Liver (tissue), 9 donors: ENCODE data around the gene SCAMP4. TPM values are rescaled to one million over a fixed set of nuclear protein-coding genes. Genes with fewer than 3 reads are reported as not detected.

Experiments used
- DNase-seq: peaks from one replicate; pipeline ENCODE4 v3.0.0-alpha.2; 2017; ENCODE audit warnings: low spot score
- H3K27ac ChIP-seq, 2 donors: one replicate each; pipeline ENCODE4 v1.7.0; 2013; ENCODE audit warnings: inconsistent platforms in 2 of 2, low read length in 2 of 2, control low read depth in 1 of 2, low read depth in 1 of 2, mild to moderate bottlenecking in 1 of 2
- H3K27me3 ChIP-seq, 4 donors: one replicate each; pipeline versions ENCODE4 v1.6.1 to v1.7.0; 2013; ENCODE audit warnings: low read length in 3 of 4, inconsistent platforms in 1 of 4, mild to moderate bottlenecking in 1 of 4, moderate library complexity in 1 of 4; ENCODE audit not compliant: control insufficient read depth in 4 of 4, insufficient read depth in 4 of 4
- H3K36me3 ChIP-seq, 4 donors: one replicate each; pipeline versions ENCODE4 v1.6.1 to v1.7.0; 2013; ENCODE audit warnings: low read length in 3 of 4, mild to moderate bottlenecking in 3 of 4, low read depth in 1 of 4, moderate library complexity in 1 of 4; ENCODE audit not compliant: control insufficient read depth in 4 of 4, insufficient read depth in 3 of 4
- H3K4me1 ChIP-seq, 4 donors: one replicate each; pipeline versions ENCODE4 v1.6.1 to v1.7.0; 2013; ENCODE audit warnings: low read length in 3 of 4, mild to moderate bottlenecking in 3 of 4, moderate library complexity in 1 of 4; ENCODE audit not compliant: control insufficient read depth in 4 of 4, insufficient read depth in 4 of 4
- H3K4me3 ChIP-seq, 3 donors: one replicate each; pipeline versions ENCODE4 v1.6.1 to v1.7.0; 2013; ENCODE audit warnings: low read length in 3 of 3, control low read depth in 1 of 3, low read depth in 1 of 3, mild to moderate bottlenecking in 1 of 3
- H3K9ac ChIP-seq, 2 donors: one replicate each; pipeline ENCODE4 v1.7.0; 2013; ENCODE audit warnings: low read length in 2 of 2, mild to moderate bottlenecking in 2 of 2, moderate library complexity in 2 of 2, control low read depth in 1 of 2, low read depth in 1 of 2
- H3K9me3 ChIP-seq, 4 donors: one replicate each; pipeline versions ENCODE4 v1.6.1 to v1.7.0; 2013; ENCODE audit warnings: low read length in 3 of 4; ENCODE audit not compliant: control insufficient read depth in 4 of 4
- EGR1 ChIP-seq, 2 donors: IDR thresholded peaks; 2 replicates each; pipeline ENCODE4 v1.6.1; 2016 to 2018; ENCODE audit warnings: antibody characterized with exemption in 2 of 2, low read depth in 2 of 2
- FOXA1 ChIP-seq: IDR thresholded peaks from 2 replicates; pipeline ENCODE4 v1.6.1; 2016; ENCODE audit warnings: antibody characterized with exemption
- FOXA2 ChIP-seq: IDR thresholded peaks from 2 replicates; pipeline ENCODE4 v1.6.1; 2016; ENCODE audit warnings: antibody characterized with exemption
- GABPA ChIP-seq, 2 donors: IDR thresholded peaks in 1 of 2; conservative IDR thresholded peaks in 1 of 2; 2 replicates each; pipeline ENCODE4 v1.6.1; 2016; ENCODE audit warnings: antibody characterized with exemption in 2 of 2, mild to moderate bottlenecking in 1 of 2, moderate library complexity in 1 of 2
- HNF4A ChIP-seq, 2 donors: conservative IDR thresholded peaks; 2 replicates each; pipeline ENCODE4 v1.6.1; 2016; ENCODE audit warnings: antibody characterized with exemption in 2 of 2, mild to moderate bottlenecking in 2 of 2
- HNF4G ChIP-seq: IDR thresholded peaks from 2 replicates; pipeline ENCODE4 v1.6.1; 2016; ENCODE audit warnings: antibody characterized with exemption
- JUND ChIP-seq, 2 donors: IDR thresholded peaks; 2 replicates each; pipeline ENCODE4 v1.6.1; 2016; ENCODE audit warnings: antibody characterized with exemption in 2 of 2
- NR2F2 ChIP-seq: IDR thresholded peaks from 2 replicates; pipeline ENCODE4 v1.6.1; 2016; ENCODE audit warnings: antibody characterized with exemption
- RAD21 ChIP-seq, 2 donors: IDR thresholded peaks; 2 replicates each; pipeline ENCODE4 v1.6.1; 2016; ENCODE audit warnings: antibody characterized with exemption in 2 of 2, mild to moderate bottlenecking in 2 of 2
- RXRA ChIP-seq, 2 donors: IDR thresholded peaks; 2 replicates each; pipeline ENCODE4 v1.6.1; 2017 to 2018; ENCODE audit warnings: antibody characterized with exemption in 2 of 2, mild to moderate bottlenecking in 1 of 2
- SP1 ChIP-seq: IDR thresholded peaks from 2 replicates; pipeline ENCODE4 v1.6.1; 2018; ENCODE audit warnings: antibody characterized with exemption, mild to moderate bottlenecking
- TAF1 ChIP-seq: conservative IDR thresholded peaks from 2 replicates; pipeline ENCODE4 v1.6.1; 2016; ENCODE audit warnings: antibody characterized with exemption, mild to moderate bottlenecking
- YY1 ChIP-seq: IDR thresholded peaks from 2 replicates; pipeline ENCODE4 v1.6.1; 2016; ENCODE audit warnings: antibody characterized with exemption, mild to moderate bottlenecking
- WGBS: extraction: QIAGEN DNeasy Blood & Tissue Kit; methylation state at CpG from one replicate; pipeline ENCODE4 v1.1.7; 2013; 5-methylcytosine and 5-hydroxymethylcytosine counted together
- polyA plus RNA-seq, 2 donors: library from polyadenylated mRNA; stranded (reverse) in 1 of 2; unstranded in 1 of 2; fragments of 200-250 nt in 1 of 2; fragments of >200 nt in 1 of 2; fragmentation: Nextera tagmentation in 1 of 2; extraction: Ambion mirVana in 1 of 2; gene quantifications; one replicate each; pipeline versions ENCODE4 v1.2.1 to v1.2.3, GENCODE V29; 2013 to 2015
- total RNA-seq, 2 donors: library from RNA; depleted of rRNA; stranded (reverse); fragments of >200 nt; gene quantifications; one replicate each; pipeline ENCODE4 v1.2.3, GENCODE V29; 2014
- TF ChIP-seq, protein P1 (sequence below): IDR thresholded peaks from 2 replicates; pipeline ENCODE4 v1.6.1; 2016; ENCODE audit warnings: antibody characterized with exemption
- TF ChIP-seq, protein P2 (sequence below): IDR thresholded peaks from 2 replicates; pipeline ENCODE4 v1.6.1; 2016; ENCODE audit warnings: antibody characterized with exemption
- TF ChIP-seq, protein P3 (sequence below): IDR thresholded peaks from 2 replicates; pipeline ENCODE4 v1.6.1; 2016; ENCODE audit warnings: antibody characterized with exemption
- TF ChIP-seq, protein P4 (sequence below): IDR thresholded peaks from 2 replicates; pipeline ENCODE4 v1.6.1; 2016; ENCODE audit warnings: antibody characterized with exemption, mild to moderate bottlenecking
- TF ChIP-seq, protein P5 (sequence below): fragments of 150-350 bp; IDR thresholded peaks from 2 replicates; pipeline ENCODE4 v1.5.1; 2017; ENCODE audit warnings: improper control_type of control experiment, low read depth, low read length; ENCODE audit not compliant: missing input control
- donor health status: healthy.
- donor health status: healthy.
- donor health status: healthy.
- donor health status: healthy.
- donor health status: healthy.

The SCAMP4 gene
- total and polyA plus RNA-seq, 4 donors = 13.0 to 22.1 (median 16.6) TPM

DNA sequence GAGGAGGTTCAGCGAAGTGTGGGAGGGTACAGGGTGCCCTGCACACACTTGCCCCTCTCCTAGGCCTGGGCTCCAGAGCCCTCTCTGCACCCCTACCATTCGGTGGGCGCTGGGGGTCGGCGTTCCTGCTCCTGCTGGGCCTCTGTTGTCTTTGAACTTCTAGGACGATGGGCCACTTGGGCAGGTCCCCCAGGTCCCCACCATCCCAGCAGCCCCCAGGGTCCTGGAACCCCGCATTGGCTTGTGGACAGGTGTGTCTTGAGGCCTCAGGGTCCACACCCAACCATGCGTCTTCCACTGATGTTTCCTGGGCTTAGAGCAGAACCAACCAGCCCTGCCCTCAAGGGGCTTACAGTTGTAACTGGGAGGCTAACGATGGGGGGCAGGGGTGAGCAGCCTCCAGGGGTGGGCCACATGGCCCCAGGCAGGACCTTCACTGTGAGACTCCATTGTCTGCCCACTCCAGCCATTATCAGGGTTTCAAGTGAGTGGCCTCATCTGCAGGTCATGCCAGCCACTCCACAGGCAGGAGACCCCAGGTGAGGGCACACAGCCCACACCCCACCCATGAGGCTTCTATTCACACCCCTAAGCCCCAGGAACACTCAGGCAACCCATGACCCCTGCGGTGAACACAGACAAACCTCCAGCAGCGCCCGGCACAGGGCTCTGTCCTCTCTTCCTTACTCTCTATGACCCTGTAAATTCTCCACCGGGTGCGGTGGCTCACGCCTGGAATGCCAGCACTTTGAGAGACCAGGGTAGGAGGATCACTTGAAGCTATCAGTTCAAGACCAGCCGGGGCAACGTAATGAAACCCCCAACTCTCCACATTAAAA, 39.8 kb upstream of the SCAMP4 start:
- TF ChIP-seq, protein P1, sequence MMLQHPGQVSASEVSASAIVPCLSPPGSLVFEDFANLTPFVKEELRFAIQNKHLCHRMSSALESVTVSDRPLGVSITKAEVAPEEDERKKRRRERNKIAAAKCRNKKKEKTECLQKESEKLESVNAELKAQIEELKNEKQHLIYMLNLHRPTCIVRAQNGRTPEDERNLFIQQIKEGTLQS = no peak
- TF ChIP-seq RXRA (IDR thresholded peaks at IDR 0.05) = no peak
- TF ChIP-seq RAD21 (IDR thresholded peaks at IDR 0.05) = no peak
- TF ChIP-seq GABPA (IDR thresholded peaks at IDR 0.05 in 1 of 2, conservative IDR thresholded peaks at IDR 0.05 in 1 of 2) = no peak
- no peak for TF ChIP-seq FOXA2
- TF ChIP-seq YY1 = no peak
- no peak for TF ChIP-seq FOXA1
- TF ChIP-seq, protein P2, sequence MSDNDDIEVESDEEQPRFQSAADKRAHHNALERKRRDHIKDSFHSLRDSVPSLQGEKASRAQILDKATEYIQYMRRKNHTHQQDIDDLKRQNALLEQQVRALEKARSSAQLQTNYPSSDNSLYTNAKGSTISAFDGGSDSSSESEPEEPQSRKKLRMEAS = no peak
- TF ChIP-seq JUND (IDR thresholded peaks at IDR 0.05) = no peak
- TF ChIP-seq, protein P3, sequence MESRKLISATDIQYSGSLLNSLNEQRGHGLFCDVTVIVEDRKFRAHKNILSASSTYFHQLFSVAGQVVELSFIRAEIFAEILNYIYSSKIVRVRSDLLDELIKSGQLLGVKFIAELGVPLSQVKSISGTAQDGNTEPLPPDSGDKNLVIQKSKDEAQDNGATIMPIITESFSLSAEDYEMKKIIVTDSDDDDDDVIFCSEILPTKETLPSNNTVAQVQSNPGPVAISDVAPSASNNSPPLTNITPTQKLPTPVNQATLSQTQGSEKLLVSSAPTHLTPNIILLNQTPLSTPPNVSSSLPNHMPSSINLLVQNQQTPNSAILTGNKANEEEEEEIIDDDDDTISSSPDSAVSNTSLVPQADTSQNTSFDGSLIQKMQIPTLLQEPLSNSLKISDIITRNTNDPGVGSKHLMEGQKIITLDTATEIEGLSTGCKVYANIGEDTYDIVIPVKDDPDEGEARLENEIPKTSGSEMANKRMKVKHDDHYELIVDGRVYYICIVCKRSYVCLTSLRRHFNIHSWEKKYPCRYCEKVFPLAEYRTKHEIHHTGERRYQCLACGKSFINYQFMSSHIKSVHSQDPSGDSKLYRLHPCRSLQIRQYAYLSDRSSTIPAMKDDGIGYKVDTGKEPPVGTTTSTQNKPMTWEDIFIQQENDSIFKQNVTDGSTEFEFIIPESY = no peak
- TF ChIP-seq HNF4A (conservative IDR thresholded peaks at IDR 0.05) = no peak
- no peak for TF ChIP-seq HNF4G
- no peak for TF ChIP-seq SP1
- TF ChIP-seq EGR1 (IDR thresholded peaks at IDR 0.05; ENCODE audit: low read depth in 2 of 2) = no peak
- TF ChIP-seq, protein P4, sequence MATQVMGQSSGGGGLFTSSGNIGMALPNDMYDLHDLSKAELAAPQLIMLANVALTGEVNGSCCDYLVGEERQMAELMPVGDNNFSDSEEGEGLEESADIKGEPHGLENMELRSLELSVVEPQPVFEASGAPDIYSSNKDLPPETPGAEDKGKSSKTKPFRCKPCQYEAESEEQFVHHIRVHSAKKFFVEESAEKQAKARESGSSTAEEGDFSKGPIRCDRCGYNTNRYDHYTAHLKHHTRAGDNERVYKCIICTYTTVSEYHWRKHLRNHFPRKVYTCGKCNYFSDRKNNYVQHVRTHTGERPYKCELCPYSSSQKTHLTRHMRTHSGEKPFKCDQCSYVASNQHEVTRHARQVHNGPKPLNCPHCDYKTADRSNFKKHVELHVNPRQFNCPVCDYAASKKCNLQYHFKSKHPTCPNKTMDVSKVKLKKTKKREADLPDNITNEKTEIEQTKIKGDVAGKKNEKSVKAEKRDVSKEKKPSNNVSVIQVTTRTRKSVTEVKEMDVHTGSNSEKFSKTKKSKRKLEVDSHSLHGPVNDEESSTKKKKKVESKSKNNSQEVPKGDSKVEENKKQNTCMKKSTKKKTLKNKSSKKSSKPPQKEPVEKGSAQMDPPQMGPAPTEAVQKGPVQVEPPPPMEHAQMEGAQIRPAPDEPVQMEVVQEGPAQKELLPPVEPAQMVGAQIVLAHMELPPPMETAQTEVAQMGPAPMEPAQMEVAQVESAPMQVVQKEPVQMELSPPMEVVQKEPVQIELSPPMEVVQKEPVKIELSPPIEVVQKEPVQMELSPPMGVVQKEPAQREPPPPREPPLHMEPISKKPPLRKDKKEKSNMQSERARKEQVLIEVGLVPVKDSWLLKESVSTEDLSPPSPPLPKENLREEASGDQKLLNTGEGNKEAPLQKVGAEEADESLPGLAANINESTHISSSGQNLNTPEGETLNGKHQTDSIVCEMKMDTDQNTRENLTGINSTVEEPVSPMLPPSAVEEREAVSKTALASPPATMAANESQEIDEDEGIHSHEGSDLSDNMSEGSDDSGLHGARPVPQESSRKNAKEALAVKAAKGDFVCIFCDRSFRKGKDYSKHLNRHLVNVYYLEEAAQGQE = no peak
- TF ChIP-seq TAF1 = no peak
- no peak for TF ChIP-seq NR2F2
- TF ChIP-seq, protein P5, sequence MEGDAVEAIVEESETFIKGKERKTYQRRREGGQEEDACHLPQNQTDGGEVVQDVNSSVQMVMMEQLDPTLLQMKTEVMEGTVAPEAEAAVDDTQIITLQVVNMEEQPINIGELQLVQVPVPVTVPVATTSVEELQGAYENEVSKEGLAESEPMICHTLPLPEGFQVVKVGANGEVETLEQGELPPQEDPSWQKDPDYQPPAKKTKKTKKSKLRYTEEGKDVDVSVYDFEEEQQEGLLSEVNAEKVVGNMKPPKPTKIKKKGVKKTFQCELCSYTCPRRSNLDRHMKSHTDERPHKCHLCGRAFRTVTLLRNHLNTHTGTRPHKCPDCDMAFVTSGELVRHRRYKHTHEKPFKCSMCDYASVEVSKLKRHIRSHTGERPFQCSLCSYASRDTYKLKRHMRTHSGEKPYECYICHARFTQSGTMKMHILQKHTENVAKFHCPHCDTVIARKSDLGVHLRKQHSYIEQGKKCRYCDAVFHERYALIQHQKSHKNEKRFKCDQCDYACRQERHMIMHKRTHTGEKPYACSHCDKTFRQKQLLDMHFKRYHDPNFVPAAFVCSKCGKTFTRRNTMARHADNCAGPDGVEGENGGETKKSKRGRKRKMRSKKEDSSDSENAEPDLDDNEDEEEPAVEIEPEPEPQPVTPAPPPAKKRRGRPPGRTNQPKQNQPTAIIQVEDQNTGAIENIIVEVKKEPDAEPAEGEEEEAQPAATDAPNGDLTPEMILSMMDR = no peak
- H3K27me3 ChIP-seq = no peaks in the 10 kb centered on the region
- H3K9me3 ChIP-seq = no peaks in the 10 kb centered on the region
- H3K4me3 ChIP-seq = peak overlapping the region in 1 of 3 donors; percentile 94
- H3K4me1 ChIP-seq = peaks cover 18 to 43% (median 30%) of the 10 kb centered on the region in 4 donors
- no peaks in the 10 kb centered on the region for H3K36me3 ChIP-seq
- H3K9ac ChIP-seq = peak overlapping the region in 1 of 2 donors; percentile 81
- DNase-seq = no peak
- WGBS = 90% methylated on average over 17 of the region's 17 CpGs
- peak overlapping the region; percentile 83 to 96 for H3K27ac ChIP-seq
